Measurements from ENCODE around the gene GNAS. TPM values are rescaled to one million over a fixed set of nuclear protein-coding genes. Genes with fewer than 3 reads are reported as not detected.
"Not testable (repeated sequence)": the region's sequence is repeated elsewhere in the genome, so short reads cannot be mapped to it uniquely, and the experiment has no call there.

GNAS gene
- total RNA-seq = 940 TPM

DNA sequence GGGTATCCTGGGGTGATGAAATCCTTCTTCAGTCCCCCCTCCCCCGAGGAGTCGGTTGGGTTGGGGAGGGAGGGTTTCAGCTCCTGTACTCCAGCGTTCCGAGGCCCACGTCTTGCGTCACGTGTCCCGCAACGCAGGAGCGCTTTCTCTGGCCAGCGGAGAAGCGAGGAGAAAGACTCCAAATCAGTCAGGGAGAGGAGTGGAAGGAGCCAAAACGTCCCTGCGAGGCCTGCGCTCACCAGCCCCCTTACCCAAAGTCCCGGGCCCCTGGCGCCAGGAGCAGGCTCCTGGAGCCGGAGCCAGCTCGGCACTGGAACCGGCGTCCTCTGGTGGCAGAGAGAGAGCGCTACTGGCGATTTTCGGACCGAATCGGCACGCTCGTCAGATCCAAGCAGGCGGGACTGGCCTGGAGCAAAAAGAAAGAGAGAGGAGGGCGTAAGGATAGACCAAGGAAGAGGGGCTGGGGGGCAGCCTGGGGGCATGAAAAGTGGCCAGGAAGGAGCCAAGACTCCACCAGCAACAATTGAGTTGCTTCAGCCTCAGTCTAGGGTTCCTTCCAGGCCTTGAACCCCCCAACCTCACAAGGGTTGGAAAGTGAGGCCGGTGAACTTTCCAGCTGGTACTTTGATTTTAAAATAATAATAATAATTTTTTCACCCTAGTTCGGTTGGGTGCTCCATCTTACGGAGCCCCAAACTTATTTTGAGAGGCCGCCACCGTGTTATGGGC, at the start of gene GNAS:
GNAS (plus strand) TSS at position 174 of the 729 bp plus-strand sequence.
- DNase-seq (ENCODE audit: low spot score) = no peak

DNA sequence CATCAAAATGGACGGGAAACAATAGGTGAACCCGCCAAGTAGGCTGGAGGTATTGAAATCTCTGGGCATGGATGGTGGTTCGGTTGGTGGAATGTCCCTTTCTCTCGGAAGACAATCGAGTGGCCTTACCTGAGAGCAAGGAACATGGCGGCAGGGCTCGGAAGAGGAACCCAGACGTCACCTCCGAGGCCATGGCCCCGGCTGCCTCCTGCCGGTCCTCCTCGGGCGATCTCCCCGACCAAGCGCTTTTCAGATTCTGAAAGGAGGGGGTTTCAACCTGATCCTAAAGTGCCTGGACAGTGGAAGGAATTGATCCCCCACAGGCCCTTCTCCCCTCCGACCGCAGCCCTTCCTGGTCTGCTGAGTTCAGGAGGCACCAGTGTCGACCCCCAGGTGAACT, 49.0 kb upstream of the GNAS start:
- no peak for DNase-seq (ENCODE audit: low spot score)

DNA sequence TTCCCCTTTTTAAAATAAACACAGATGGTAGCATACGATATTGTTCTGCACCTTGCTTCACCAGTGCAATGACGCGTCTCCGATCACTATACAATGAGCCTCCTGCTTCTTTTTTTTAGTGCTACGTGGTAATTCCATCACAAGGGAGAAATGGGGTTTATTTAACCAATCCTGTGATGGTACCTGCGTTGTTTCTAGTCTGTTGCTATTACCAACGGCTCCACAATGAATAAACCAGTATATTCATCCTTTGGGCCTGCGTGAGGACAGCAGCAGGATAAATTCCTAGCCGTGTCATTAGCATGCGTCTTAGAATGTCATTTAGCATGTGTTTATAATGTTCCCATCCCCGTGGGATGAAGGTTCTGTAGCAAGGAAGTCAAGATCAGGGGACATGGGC, 44.7 kb upstream of the GNAS start:
- DNase-seq (ENCODE audit: low spot score) = no peak

DNA sequence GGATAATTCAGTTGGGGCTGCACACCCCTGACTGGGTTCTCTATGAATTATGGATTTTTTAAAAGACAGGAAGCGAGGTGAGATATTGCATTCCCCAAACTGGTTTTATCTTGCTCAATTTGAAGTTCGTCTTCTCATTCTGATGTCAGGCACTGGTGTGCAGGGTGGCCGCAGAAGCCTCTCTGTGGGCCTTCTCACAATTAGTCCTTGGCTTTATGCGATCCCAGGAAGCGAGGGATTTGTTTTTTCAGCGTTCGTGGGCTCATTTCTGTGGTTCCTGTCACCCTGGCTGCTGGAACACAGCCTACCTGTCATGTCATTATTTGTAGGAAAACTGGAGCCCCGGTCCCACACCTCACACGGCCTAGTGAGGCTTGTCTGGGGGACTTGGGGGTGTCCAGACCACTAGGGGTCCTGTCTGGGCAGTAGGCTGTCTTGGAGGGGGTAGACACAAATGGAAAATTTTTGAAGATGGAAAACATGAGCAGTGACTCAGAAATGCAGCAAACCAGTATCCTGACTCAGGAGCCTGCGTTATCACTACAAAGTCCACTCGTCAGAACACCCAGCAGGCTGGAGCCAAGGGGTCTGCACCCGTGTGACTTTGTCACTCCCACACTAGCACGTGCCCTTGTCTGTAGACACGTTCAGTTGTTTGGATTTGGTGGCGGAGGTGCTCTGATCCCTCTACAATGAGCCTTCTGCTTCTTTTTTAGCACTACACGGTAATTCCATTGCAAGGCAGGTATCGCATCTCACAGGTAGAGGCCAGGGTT, 44.1 kb upstream of the GNAS start:
- no peak for DNase-seq (ENCODE audit: low spot score)

DNA sequence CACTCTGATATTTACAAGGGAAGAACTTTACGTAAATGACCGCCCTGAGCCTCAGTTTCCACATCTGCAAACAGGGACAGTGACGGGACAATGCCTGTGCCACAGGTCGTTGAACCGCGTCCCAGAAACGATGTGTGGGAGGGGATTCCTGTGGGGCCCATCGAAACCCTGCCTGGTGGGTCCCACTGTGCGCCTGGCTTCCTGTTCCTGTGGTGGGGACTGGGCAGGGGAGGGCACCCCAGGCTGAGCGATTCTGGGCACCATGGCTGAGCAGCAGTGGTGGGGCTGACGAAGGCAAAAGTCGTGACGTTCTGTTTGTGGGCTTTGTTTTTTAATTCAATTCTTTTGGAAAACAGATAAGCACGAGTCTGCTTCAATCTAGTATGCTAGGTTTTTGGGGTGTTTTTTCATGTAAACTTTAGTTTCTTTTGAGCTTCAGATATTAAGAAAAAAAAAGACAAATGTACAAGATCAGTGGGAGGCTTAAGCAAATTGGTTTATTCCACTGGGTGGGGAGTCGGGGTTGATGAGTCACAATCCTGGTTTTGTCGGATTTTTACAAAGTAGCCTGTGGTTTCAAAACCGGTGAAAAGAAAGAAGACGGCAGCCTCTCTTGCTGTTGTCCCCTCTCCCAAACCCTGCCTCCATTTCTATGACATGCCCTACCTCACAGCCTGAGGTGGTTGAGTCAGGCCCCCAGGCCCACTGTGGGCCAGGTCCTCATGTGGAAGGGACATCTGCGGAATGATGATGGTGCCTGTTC, 42.2 kb upstream of the GNAS start:
- DNase-seq (ENCODE audit: low spot score) = no peak

DNA sequence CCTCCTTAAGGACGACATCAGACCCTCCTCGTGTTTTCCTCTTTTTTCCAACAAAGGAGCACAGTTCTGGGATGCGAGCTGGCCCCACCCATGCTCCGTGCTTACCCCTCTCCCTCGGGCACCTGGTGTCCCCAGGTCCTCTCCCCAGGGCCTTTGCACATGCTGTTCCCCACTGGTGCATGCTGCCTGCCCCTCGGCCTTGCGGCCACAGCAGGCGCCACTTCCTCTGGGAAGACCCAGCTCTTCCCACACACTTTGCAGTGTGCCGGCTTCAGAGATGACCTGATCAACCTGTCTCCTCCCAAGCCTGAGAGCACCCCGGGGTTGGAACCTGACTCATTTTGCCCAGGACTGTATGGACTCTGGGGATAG, 41.7 kb upstream of the GNAS start:
- no peak for DNase-seq (ENCODE audit: low spot score)

DNA sequence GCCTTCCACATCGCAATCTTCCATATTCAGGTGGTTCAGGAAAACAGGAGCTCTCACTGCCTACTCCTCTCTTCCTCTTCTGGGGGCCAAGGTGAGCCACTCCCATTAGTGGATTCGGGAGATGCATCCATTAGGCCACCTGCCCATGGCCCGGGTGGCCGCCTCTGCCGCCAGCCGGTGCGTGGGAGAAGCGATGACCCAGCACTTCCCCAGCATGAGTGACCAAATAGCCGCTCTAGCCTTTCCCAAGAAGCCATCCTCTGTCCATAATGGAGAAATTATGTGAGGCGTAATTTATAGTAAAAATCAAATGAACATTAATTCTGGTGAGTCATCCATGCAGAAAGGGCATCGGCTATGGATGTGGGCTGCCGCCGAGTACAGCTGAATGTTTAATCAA, 41.2 kb upstream of the GNAS start:
- DNase-seq (ENCODE audit: low spot score) = no peak

DNA sequence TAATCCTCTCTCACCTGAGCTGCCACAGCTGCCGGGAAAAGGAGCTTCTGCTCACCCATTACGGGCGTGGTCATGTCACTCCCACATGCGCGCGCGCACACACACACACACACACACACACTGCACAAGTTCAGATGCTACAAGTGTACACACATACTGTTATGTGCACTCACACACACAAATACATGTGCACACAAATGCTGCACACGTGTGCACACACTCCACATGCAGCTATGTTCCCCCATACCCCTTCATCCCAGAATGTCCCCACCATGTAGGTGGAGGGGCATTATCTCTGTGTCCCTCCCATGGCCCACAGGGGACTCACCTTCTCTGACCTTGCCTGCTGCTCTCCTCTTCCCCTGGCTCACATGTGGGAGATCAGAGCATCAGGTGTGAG, 39.1 kb upstream of the GNAS start:
- DNase-seq (ENCODE audit: low spot score) = no peak

DNA sequence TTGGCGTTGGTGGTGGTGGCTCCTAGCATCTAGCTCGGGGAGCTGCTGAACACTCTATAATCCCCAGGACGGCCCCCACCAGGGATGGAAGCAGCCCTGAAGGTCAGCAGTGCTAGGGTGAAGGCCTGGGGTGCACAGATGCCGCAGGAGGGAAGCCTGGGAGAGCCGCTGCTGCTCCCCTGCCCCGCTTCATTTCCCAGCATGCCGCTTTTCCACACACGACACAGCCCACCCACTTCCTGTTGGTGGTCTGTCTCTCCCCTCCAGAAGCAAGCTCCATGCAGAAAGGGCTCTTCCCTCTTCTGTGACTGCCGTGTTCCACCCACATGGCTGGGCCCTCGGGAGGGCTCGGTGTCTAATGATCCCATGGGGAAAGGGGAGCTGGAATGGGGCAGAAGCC, 37.1 kb upstream of the GNAS start:
- no peak for DNase-seq (ENCODE audit: low spot score)

DNA sequence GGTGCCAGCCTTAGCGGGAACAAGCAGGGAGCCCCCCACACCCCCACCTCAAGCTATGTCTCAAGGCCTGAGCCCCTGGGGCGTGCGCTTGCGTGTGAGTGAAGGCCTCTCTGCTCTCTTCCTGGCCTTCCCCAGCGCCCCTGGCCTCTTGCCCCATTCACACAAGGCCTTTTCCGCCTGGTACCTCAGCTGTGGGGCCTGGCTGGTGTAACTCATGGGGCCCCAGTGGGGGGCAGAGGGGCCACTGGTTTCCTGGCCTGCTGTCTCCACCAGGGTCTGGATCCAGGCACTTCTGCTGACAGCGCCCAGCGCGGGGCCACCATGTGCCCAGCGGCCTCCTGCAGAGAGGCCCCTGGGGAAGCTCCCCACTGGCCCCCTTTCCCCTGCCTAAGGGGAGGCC, 36.5 kb upstream of the GNAS start:
- no peak for DNase-seq (ENCODE audit: low spot score)

DNA sequence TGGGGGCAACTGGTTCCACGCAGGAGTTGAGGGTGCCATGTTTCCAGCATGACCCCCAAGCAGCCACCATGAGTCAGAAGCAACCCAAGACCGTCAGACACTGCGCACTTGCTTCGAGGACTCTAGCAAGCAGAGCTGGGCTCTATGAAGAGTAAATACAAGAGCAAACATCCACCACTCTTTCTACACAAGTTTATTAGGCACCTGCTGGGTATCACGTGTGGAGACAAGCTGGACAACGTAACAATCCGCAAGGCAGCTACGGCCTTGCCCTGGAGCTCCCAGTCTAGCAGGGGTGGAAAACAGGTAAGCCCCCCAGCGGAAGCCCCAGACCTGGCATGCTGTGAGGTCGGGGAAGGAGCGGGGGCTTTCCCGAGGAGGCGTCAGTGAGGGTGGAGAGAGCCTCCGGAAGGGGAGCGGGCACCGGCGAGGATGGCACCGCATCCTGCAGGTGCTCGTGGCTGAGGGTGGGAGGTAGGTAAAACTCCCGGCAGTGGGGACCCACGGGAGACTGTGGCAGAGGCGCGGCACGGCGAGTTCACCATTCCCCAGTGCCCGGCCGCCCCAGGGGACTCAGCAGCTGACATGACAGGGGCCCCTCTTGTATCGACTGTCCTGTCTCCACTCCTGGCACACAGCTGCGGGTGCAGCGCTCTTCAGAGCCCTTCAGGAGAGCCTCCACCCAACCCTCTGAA, 35.4 kb upstream of the GNAS start:
- DNase-seq (ENCODE audit: low spot score) = no peak

DNA sequence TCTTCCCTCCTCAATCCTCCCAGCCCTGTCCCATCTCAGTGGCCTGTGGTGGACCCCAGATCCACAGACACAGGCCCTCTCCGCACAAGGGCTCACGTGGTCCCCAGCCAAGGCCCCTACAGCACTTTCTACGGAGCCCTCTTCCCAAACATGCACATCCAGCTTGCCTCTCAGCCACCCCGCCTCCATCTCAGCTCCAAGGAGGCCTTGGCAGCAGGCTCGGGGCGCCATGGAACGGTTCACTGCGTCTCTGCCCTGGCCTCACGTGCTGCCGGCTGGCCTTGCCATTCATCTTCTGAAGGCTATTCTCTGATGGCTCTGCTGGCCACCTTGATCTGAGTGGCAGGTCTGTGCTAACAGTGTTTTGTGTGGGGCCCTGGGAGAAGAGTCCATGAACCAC, 34.8 kb upstream of the GNAS start:
- DNase-seq (ENCODE audit: low spot score) = no peak

DNA sequence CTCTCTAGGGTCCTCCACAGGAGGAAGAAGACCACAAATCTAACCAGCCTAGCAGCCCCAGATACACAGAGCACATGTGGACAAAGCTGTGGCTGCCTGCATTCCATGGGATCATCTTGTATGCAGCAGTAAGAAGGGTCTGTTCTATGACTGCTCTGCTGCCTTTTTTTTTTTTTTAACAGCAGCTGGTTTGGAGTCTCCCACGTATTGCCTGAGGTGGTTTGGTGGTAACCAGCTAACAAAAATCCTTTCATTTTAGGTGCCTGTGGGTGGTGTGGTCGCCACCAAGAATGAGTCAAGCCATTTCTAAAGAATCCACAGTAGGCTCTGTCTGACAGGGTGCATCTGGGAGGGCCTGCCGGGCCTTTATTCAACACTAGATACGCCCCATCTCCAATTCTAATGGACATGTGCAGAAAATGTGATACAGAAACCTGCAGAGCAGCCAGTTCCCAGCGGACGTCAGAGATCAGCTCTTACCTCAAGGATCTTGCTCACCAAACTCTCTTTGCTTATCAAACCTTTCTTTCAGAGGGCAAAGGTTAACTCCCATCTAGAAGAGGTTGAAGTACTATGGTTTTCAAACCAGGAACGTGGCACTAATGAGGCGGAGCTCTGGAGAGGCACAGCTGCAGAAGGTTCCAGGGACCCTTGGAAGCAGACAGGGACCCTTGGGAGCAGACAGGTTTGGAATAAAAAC, 33.8 kb upstream of the GNAS start:
- no peak for DNase-seq (ENCODE audit: low spot score)

DNA sequence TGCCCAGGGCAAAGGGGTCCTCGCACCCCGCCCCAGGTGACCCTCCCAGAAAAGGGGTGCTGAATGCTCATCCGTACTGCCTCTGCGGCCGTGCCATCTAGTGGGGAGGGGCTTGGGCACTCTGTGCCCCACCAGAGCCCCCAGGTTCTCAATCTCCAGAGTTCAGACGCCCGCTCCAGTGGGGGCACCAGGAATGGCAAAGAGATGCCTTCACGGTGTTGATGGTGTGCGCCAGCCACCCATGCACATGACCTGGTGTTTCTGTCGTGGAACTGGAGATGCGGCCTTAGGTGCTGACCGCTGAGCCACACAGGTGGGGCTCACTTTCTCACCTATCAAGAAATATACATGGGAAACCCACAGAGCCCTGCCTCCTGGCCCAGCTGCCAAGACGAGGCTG, 32.6 kb upstream of the GNAS start:
- no peak for DNase-seq (ENCODE audit: low spot score)

DNA sequence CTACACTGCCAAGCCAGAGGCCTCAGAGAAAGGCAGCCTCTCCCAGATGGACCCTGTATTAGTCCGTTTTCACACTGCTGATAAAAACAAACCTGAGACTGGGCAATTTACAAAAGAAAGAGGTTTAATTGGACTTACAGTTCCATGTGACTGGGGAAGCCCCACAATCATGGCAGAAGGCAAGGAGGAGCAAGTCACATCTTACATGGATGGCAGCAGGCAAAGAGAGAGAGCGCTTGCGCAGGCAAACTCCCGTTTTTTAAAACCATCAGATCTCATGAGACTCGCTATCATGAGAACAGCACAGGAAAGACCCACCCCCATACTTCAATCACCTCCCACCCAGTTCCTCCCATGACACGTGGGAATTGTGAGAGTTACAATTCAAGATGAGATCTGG, 32.0 kb upstream of the GNAS start:
- DNase-seq (ENCODE audit: low spot score) = not testable (repeated sequence)

DNA sequence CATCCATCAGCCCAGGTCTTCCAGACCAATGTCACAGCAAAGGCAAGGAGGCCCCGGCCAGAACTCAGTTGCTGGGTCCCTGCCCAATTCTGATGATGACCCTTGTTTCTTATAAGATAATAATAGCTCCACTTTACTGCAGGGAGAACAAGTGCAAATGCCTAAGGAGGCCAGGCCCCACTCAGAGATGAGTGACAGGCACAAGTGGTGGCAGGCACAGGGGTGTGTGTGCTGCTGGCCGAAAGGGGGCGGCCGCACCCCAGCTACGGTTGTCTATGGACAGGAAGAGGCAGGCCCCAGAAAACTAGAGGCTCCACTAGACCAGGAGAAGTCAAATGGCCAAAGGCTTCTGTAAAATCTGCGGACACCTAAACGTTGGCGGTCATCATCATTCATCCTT, 30.4 kb upstream of the GNAS start:
- no peak for DNase-seq (ENCODE audit: low spot score)

DNA sequence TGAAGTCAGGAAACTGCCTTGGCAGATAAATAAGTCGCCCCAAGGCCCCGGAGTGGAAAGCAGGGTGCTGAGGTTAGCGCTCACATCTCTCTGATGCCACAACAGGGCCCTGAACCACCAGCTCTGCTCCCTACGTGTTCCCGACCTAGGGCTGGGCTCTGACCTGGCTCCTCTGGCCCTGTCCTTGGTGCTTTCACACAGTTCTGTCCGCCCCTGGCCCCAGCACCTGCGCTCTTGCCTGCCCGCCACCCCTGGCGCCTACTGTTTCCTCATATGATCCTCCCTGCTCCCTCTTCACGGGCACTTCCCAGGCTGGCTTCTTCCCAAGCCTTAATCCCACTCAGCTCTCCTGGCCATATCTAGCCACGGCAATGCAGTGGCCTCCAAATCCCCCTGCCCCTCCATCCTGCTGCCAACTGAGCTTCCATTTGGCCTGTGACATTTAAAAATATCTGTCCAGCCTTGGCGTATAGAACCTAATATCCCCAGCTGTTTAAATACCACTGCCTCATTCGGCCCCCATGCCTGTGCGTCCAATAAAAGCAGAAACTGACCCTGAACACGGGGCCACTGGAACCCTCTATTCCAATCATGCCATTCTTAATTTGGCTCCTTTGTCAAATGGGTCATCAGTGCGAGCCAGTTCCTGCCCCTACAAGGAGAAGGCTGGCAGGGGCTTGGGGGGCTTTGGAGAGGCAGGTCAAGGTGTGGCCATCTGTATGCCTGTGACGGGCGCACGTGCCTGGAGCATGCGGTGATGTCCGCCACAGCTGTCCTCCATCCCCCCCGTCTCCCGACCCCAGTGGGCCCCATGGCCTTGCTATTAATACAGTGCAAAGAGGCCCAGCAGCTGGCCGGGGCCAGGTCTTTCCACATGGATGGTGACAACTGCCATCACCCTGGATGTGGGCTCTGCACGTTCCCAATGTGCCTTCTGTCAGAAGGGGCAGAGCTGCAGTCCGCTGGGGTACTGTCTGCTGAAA, 29.5 kb upstream of the GNAS start:
- DNase-seq (ENCODE audit: low spot score) = no peak

DNA sequence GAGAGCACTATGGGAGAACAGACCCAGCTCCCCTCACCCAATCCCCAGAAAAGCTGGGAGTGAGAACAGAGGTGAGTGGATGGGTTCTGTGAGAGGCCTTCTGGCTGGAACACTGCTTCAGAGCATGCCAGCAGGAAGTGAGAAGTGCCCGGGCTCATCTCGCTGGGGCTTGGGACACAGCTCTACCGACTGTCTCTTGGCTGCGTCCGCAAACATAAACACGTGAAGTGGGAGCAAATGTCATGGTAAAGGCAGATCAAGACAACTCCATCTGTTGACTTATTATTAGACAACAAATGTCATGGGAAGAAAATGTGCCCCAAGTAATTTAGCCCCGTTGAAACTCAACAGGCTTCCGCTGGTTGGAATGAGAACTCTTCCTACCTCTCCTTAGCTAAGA, 27.7 kb upstream of the GNAS start:
- no peak for DNase-seq (ENCODE audit: low spot score)

DNA sequence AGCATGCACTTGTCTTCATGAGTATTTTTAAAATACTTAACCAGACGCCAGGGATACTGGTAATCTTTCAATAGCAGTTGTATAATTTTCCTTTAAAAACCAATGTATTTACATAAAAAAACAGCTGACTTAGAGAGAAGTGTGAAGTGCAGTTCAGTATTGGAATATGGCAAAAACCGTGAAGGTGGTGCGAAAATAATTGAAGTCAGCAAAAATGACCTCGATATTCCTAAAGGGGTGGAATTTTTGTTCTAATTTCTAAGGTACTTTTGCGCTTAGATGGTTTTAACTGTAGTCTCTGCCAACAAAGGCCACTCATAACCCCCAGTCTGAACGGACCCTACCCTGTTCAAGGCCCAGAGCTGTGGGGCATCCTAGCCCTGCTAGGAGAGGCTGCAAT, 27.1 kb upstream of the GNAS start:
- no peak for DNase-seq (ENCODE audit: low spot score)

DNA sequence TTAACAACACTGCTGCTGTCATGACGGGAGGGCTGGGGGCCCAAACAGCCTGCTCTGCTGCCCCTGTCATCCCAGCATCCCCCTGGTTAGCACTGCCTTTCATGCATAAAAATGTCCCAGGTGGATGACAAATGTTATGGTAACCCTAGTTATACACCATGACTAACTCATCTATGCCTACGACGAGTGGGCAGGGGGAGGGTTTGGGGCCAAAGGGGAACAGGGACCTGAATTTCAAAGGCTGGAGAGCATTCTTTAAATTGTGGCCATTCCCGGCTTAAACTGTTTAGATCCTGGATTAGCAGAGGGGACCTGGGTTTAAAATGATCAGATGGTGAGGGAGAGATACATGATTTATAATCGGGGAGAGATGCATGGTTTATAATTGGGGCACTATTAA, 26.2 kb upstream of the GNAS start:
- DNase-seq (ENCODE audit: low spot score) = no peak

Data from ureter (tissue), 1 donor.